ENCODE measurements around the gene SMAD6.

Gene SMAD6

DNA sequence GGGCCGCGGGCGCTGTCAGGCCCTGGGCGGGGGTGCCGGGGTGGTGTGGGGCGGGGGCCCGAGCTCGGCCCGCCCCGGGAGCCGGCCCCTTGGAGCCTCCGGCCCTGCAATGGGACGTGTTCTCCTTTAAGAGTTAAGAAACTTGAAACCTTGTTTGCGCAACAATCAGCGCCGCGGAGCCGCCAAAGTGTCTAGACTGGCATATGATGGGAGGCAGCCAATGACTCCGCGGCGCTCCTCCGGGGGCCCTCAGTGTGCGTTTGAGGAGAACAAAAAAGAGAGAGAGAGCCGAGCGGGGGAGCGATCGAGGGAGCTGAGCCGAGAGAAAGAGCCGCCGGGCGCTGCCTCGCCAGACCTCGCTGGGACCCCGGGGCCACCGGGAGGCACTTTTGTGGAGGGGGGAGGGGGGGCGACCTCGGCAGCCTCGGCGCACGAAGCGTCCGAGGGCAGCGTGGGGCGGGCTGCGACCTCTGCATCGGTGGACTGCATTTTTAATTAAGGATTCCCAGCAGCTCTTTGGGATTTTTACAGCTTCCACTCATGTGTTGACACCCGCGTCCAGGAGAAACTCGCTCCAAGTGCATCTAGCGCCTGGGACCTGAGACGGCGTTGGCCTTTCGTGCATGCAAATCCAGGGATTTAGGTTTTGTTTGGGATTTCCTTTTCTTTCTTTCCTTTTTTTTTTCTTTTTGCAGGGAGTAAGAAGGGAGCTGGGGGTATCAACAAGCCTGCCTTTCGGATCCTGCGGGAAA lies at the start of gene SMAD6:
TSS of gene SMAD6 (plus strand) at position 202 of the 752 bp plus-strand sequence. CDS start 1,023 bp downstream, outside the sequence.
- peaks cover 37% of the 10 kb centered on the region for H3K27me3 ChIP-seq (ENCODE audit: control insufficient read depth, low read length)
- peaks cover 36% of the 10 kb centered on the region for H3K4me1 ChIP-seq (ENCODE audit: control insufficient read depth, low read length)
- H3K36me3 ChIP-seq (ENCODE audit: control insufficient read depth, low read length) = no peaks in the 10 kb centered on the region
- H3K9me3 ChIP-seq (ENCODE audit: control insufficient read depth, insufficient read depth, low read length) = no peaks in the 10 kb centered on the region
- peak within 1 kb of the TSS; percentile 73 for H3K4me3 ChIP-seq (ENCODE audit: low read length)
- H3F3A ChIP-seq (ENCODE audit: control insufficient read depth, insufficient read depth) = peaks cover 3% of the 10 kb centered on the region; the same call in 1 of the 2 replicates
- H3K4me2 ChIP-seq (ENCODE audit: low read length) = peak within 1 kb of the TSS; percentile 75
- TF ChIP-seq, protein P1, sequence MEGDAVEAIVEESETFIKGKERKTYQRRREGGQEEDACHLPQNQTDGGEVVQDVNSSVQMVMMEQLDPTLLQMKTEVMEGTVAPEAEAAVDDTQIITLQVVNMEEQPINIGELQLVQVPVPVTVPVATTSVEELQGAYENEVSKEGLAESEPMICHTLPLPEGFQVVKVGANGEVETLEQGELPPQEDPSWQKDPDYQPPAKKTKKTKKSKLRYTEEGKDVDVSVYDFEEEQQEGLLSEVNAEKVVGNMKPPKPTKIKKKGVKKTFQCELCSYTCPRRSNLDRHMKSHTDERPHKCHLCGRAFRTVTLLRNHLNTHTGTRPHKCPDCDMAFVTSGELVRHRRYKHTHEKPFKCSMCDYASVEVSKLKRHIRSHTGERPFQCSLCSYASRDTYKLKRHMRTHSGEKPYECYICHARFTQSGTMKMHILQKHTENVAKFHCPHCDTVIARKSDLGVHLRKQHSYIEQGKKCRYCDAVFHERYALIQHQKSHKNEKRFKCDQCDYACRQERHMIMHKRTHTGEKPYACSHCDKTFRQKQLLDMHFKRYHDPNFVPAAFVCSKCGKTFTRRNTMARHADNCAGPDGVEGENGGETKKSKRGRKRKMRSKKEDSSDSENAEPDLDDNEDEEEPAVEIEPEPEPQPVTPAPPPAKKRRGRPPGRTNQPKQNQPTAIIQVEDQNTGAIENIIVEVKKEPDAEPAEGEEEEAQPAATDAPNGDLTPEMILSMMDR (IDR thresholded peaks at IDR 0.05; ENCODE audit: low read depth, low read length, poor library complexity, severe bottlenecking) = no peak
- TF ChIP-seq EZH2phosphoT487 (IDR thresholded peaks at IDR 0.05; ENCODE audit: borderline replicate concordance, low read length) = no peak
- H4K20me1 ChIP-seq (ENCODE audit: control insufficient read depth, insufficient read depth, low read depth, low read length) = peaks cover 10% of the 10 kb centered on the region; the same call in 1 of the 2 replicates
- H3K79me2 ChIP-seq (ENCODE audit: control insufficient read depth, low read length) = no peaks in the 10 kb centered on the region
- peak within 1 kb of the TSS; percentile 65 for H3K27ac ChIP-seq (ENCODE audit: low read depth, low read length)
- no peaks in the 10 kb centered on the region for H3K9me2 ChIP-seq (replicated peaks; ENCODE audit: control insufficient read depth, low read length)

DNA sequence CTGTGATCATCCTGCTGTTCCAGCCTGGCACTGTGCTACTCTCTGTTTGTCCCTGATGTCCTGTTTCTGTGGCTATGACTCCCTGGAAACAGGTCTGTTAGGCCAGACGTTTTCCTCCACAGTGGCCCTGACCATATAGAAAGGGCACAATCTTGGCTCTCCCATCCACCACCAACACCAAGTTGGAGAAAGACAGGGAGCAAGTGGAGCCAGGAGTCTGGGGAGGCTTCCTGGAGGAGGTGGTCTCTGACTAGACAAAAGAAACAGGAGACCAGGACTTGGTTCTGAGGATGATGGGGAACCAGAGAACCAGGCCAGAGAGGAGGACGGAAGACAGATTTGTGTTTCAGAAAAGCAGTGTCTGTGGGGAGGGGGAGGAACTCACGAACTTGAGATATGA lies 49.2 kb upstream of the SMAD6 start:
- Histone ChIP-seq H3K79me2 (ENCODE audit: control insufficient read depth, low read length) (no peaks in the 10 kb centered on the region), H3K9me3 (ENCODE audit: control insufficient read depth, insufficient read depth, low read length) (no peaks in the 10 kb centered on the region), H3K4me3 (ENCODE audit: low read length) (no peak overlapping the region), H3F3A (ENCODE audit: control insufficient read depth, insufficient read depth) (no peaks in the 10 kb centered on the region), H3K27ac (ENCODE audit: low read depth, low read length) (no peak overlapping the region), H4K20me1 (ENCODE audit: control insufficient read depth, insufficient read depth, low read depth, low read length) (no peaks in the 10 kb centered on the region), H3K4me2 (ENCODE audit: low read length) (no peak overlapping the region), H3K9me2 (replicated peaks; ENCODE audit: control insufficient read depth, low read length) (no peaks in the 10 kb centered on the region), H3K36me3 (ENCODE audit: control insufficient read depth, low read length) (no peaks in the 10 kb centered on the region), H3K4me1 (ENCODE audit: control insufficient read depth, low read length) (0 out of 2 replicates have a peak, but pooled peaks cover 5% of the 10 kb centered on the region), H3K27me3 (ENCODE audit: control insufficient read depth, low read length) (peaks cover 24% of the 10 kb centered on the region)
- no peak for TF ChIP-seq EZH2phosphoT487 (IDR thresholded peaks at IDR 0.05; ENCODE audit: borderline replicate concordance, low read length)
- TF ChIP-seq, protein P1 (IDR thresholded peaks at IDR 0.05; ENCODE audit: low read depth, low read length, poor library complexity, severe bottlenecking) = no peak

DNA sequence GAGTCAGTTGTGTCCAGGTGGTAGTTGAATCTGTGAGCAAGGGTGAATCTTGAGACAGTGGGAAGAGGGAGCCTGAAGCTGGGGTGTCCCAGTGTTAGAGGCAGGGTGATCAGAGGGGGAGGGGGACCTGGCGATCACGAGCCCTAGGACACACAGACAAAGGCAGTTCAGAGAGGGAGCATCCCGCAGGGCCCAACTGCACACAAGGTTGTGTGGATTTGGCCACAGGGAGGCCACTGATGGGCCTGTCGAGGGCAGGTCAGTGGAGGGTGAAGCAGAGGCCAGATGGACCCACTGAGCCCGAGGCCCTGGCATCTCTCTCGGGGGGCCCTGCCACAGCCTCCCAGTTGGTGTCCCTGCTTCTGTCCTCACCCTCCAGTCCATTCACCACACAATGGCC lies 48.6 kb upstream of the SMAD6 start:
- TF ChIP-seq, protein P1 (IDR thresholded peaks at IDR 0.05; ENCODE audit: low read depth, low read length, poor library complexity, severe bottlenecking) = no peak
- TF ChIP-seq EZH2phosphoT487 (IDR thresholded peaks at IDR 0.05; ENCODE audit: borderline replicate concordance, low read length) = no peak
- Histone ChIP-seq H3K9me3 (ENCODE audit: control insufficient read depth, insufficient read depth, low read length) (no peaks in the 10 kb centered on the region), H3K79me2 (ENCODE audit: control insufficient read depth, low read length) (no peaks in the 10 kb centered on the region), H3K27me3 (ENCODE audit: control insufficient read depth, low read length) (peaks cover 24% of the 10 kb centered on the region), H3K4me3 (ENCODE audit: low read length) (no peak overlapping the region), H3K4me2 (ENCODE audit: low read length) (no peak overlapping the region), H3K4me1 (ENCODE audit: control insufficient read depth, low read length) (0 out of 2 replicates have a peak, but pooled peaks cover 5% of the 10 kb centered on the region), H3K9me2 (replicated peaks; ENCODE audit: control insufficient read depth, low read length) (no peaks in the 10 kb centered on the region), H3F3A (ENCODE audit: control insufficient read depth, insufficient read depth) (no peaks in the 10 kb centered on the region), H4K20me1 (ENCODE audit: control insufficient read depth, insufficient read depth, low read depth, low read length) (no peaks in the 10 kb centered on the region), H3K36me3 (ENCODE audit: control insufficient read depth, low read length) (no peaks in the 10 kb centered on the region), H3K27ac (ENCODE audit: low read depth, low read length) (no peak overlapping the region)

Data from DOHH2 (cell line).